ENCODE results near the gene CLEC3A.

Gene CLEC3A

DNA sequence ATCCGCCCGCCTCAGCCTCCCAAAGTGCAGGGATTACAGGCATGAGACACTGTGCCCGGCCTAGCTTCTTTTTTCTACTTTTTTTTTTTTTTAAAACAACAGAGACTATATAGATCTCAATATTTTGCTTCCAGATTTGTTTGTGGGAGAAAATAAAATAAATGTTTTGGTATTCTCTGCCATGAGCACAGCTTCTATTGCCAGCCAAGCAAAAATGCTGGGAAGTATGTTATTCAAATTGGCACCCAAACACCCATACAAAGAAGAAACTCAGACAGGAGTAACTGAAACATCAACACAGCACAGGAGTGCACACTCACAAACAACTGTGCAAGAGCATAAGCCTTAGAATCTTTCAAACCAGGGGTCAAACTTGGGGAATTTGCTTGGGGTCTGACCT lies 37.2 kb upstream of the CLEC3A start:
- TF ChIP-seq TEAD4 (IDR thresholded peaks at IDR 0.05) (no peak), FOXM1 (IDR thresholded peaks at IDR 0.05; ENCODE audit: borderline replicate concordance, low read depth) (no peak), YY1 (IDR thresholded peaks at IDR 0.05; ENCODE audit: low read depth) (no peak), ZBTB7A (IDR thresholded peaks at IDR 0.05; ENCODE audit: low read depth) (no peak), TCF12 (IDR thresholded peaks at IDR 0.05; ENCODE audit: low read depth) (no peak), CREB1 (IDR thresholded peaks at IDR 0.05; ENCODE audit: low read depth) (no peak), CEBPB (IDR thresholded peaks at IDR 0.05) (no peak), TAF1 (IDR thresholded peaks at IDR 0.05; ENCODE audit: low read depth) (no peak), NFIC (IDR thresholded peaks at IDR 0.05) (no peak), EP300 (IDR thresholded peaks at IDR 0.05; ENCODE audit: borderline replicate concordance) (no peak), RAD21 (IDR thresholded peaks at IDR 0.05; ENCODE audit: low read depth) (no peak), EGR1 (IDR thresholded peaks at IDR 0.05) (no peak)
- TF ChIP-seq, protein P1, sequence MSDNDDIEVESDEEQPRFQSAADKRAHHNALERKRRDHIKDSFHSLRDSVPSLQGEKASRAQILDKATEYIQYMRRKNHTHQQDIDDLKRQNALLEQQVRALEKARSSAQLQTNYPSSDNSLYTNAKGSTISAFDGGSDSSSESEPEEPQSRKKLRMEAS (IDR thresholded peaks at IDR 0.05) = no peak
- TF ChIP-seq, protein P2, sequence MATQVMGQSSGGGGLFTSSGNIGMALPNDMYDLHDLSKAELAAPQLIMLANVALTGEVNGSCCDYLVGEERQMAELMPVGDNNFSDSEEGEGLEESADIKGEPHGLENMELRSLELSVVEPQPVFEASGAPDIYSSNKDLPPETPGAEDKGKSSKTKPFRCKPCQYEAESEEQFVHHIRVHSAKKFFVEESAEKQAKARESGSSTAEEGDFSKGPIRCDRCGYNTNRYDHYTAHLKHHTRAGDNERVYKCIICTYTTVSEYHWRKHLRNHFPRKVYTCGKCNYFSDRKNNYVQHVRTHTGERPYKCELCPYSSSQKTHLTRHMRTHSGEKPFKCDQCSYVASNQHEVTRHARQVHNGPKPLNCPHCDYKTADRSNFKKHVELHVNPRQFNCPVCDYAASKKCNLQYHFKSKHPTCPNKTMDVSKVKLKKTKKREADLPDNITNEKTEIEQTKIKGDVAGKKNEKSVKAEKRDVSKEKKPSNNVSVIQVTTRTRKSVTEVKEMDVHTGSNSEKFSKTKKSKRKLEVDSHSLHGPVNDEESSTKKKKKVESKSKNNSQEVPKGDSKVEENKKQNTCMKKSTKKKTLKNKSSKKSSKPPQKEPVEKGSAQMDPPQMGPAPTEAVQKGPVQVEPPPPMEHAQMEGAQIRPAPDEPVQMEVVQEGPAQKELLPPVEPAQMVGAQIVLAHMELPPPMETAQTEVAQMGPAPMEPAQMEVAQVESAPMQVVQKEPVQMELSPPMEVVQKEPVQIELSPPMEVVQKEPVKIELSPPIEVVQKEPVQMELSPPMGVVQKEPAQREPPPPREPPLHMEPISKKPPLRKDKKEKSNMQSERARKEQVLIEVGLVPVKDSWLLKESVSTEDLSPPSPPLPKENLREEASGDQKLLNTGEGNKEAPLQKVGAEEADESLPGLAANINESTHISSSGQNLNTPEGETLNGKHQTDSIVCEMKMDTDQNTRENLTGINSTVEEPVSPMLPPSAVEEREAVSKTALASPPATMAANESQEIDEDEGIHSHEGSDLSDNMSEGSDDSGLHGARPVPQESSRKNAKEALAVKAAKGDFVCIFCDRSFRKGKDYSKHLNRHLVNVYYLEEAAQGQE (IDR thresholded peaks at IDR 0.05; ENCODE audit: low read depth) = no peak
- TF ChIP-seq, protein P3, sequence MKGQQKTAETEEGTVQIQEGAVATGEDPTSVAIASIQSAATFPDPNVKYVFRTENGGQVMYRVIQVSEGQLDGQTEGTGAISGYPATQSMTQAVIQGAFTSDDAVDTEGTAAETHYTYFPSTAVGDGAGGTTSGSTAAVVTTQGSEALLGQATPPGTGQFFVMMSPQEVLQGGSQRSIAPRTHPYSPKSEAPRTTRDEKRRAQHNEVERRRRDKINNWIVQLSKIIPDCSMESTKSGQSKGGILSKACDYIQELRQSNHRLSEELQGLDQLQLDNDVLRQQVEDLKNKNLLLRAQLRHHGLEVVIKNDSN (IDR thresholded peaks at IDR 0.05) = no peak

DNA sequence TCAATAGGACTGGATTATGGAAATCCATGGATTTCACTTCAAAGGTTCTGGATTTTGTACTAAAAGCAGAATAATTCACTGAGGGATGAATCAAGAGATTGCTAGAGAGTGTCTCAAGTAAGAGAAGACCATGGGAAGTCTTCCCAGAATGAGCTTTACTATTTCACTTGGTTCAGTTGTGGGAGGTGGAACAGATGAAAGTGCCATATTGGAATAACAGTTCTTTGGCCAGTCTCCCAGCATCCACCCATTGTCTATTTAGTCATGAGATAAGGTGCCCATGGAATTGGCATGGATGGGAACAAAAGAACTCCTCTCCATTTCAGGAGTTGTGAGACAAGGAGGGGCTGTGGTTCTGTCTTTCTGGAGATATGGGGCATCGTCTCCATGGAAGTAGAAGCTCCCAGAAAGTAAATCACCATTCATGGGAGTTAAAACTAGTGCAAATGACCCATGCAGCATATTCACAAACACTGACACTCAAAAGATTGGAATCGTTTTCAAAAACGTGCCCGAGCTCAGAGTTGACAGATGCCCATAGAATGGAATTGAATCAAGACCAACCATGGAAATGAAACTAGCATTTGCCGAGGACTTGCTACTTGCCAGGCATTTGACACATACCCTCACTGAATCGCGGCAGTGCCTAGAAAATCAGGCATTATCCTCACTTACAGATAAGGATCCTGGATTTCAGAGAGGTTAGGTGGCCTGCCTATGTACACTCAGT lies 36.2 kb upstream of the CLEC3A start:
- no peak for TF ChIP-seq NFIC (IDR thresholded peaks at IDR 0.05)
- TF ChIP-seq ZBTB7A (IDR thresholded peaks at IDR 0.05; ENCODE audit: low read depth) = no peak
- no peak for TF ChIP-seq TEAD4 (IDR thresholded peaks at IDR 0.05)
- TF ChIP-seq YY1 (IDR thresholded peaks at IDR 0.05; ENCODE audit: low read depth) = no peak
- TF ChIP-seq, protein P3 (IDR thresholded peaks at IDR 0.05) = no peak
- no peak for TF ChIP-seq RAD21 (IDR thresholded peaks at IDR 0.05; ENCODE audit: low read depth)
- TF ChIP-seq EP300 (IDR thresholded peaks at IDR 0.05; ENCODE audit: borderline replicate concordance) = no peak
- no peak for TF ChIP-seq CEBPB (IDR thresholded peaks at IDR 0.05)

DNA sequence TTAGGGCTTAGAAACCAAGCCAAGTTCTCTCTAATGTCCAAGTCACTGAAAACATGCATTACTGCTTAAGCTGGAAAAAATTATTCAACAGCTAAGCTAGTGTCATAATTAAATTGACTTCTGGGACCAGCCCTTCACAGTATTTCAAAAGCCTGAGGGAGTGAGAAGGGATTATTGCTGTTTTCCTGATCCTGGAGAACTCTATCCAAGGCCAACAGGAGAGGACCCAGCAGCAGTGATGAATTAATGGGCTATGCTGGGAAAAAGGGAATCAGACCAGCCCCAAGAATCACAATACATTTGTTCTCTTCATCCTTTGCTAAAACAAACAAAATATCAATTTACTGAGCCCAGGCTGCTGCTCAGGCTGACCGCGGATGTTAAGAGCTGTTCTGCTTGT lies 34.5 kb upstream of the CLEC3A start:
- TF ChIP-seq, protein P3 (IDR thresholded peaks at IDR 0.05) = no peak
- TF ChIP-seq RAD21 (IDR thresholded peaks at IDR 0.05; ENCODE audit: low read depth) (no peak), CEBPB (IDR thresholded peaks at IDR 0.05) (no peak)

DNA sequence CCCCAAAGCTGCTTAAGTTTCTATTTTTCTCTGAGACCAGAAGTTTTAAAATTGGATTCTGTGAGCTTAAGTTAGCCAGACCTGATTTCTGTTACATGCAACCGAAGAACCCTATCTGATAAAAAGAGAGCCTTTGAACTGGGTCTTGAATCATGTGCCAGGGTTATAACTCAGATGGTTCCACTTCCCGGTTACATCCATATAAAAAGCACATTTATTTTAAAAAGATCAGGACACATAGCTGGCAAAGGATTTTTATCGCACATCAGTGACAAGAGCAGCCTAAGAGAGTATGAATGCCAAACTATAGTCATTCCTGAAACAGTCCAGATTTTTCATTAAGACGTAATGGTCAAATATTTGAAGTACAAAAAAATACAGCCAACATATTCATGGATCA lies 32.5 kb upstream of the CLEC3A start:
- TF ChIP-seq TAF1 (IDR thresholded peaks at IDR 0.05; ENCODE audit: low read depth) = no peak
- no peak for TF ChIP-seq CREB1 (IDR thresholded peaks at IDR 0.05; ENCODE audit: low read depth)
- no peak for TF ChIP-seq TEAD4 (IDR thresholded peaks at IDR 0.05)
- no peak for TF ChIP-seq FOXM1 (IDR thresholded peaks at IDR 0.05; ENCODE audit: borderline replicate concordance, low read depth)
- TF ChIP-seq, protein P1 (IDR thresholded peaks at IDR 0.05) = no peak
- TF ChIP-seq CEBPB (IDR thresholded peaks at IDR 0.05) = no peak
- TF ChIP-seq EP300 (IDR thresholded peaks at IDR 0.05; ENCODE audit: borderline replicate concordance) = no peak
- TF ChIP-seq RAD21 (IDR thresholded peaks at IDR 0.05; ENCODE audit: low read depth) = no peak
- TF ChIP-seq, protein P2 (IDR thresholded peaks at IDR 0.05; ENCODE audit: low read depth) = no peak

DNA sequence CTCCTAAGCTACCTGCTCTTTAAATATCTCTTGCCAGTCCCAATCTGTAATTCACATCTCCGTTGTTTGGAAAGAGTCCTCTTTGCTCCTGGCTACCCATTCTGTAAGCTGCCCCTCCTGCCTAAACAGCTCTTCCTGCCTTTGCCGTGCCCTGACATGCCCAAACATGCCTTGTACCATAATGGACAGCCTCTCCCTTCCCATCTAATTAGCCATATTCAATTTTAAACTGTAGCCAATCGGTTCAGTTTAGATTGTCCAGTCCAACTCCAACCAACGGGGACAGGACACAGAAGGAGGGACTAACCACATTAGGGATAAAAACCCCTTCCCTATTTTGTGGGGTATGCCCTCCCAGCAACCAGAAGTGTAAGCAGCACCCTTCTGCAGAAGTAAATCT lies 30.6 kb upstream of the CLEC3A start:
- TF ChIP-seq RAD21 (IDR thresholded peaks at IDR 0.05; ENCODE audit: low read depth) (no peak), TEAD4 (IDR thresholded peaks at IDR 0.05) (no peak), FOXM1 (IDR thresholded peaks at IDR 0.05; ENCODE audit: borderline replicate concordance, low read depth) (no peak), ZBTB7A (IDR thresholded peaks at IDR 0.05; ENCODE audit: low read depth) (no peak), CREB1 (IDR thresholded peaks at IDR 0.05; ENCODE audit: low read depth) (no peak), TAF1 (IDR thresholded peaks at IDR 0.05; ENCODE audit: low read depth) (no peak), CEBPB (IDR thresholded peaks at IDR 0.05) (no peak)
- TF ChIP-seq, protein P1 (IDR thresholded peaks at IDR 0.05) = no peak
- TF ChIP-seq, protein P2 (IDR thresholded peaks at IDR 0.05; ENCODE audit: low read depth) = no peak
- TF ChIP-seq, protein P3 (IDR thresholded peaks at IDR 0.05) = no peak

Data from Ishikawa (cell line).